Measurements from ENCODE around the gene MAU2.
A peak's percentile ranks its signal among the peaks of the same experiment; 100 is the strongest.

The MAU2 gene

DNA sequence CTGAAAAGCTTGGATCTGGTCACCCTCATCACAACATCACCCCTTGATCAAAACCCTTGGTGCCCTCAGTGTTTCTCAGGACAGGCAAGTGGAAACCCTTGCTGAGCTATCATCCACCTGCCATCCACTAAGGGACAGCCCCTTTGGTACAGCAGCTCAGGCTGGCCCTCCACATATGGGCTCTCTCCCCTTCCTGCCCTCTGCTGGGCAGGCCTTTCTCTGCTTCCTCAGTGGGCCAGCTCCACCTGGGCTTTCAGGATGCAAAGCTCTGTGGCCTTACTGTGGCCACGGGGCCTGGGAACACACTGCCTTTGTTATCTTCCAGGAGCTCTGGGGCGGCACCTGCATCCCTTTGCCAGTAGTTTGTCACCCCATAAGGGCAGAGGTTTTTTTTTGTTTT is 5.2 kb upstream of the MAU2 start:
- peaks cover 20% of the 10 kb centered on the region for H3K36me3 ChIP-seq (ENCODE audit: control insufficient read depth, insufficient read depth, low read length)
- no peaks in the 10 kb centered on the region for H3K9me3 ChIP-seq (ENCODE audit: control insufficient read depth, insufficient read depth, low read length)
- H3K4me1 ChIP-seq (ENCODE audit: control insufficient read depth, insufficient read depth, low read length): no peaks in the 10 kb centered on the region
- H3K4me3 ChIP-seq (ENCODE audit: low read depth, low read length): no peak overlapping the region
- no peaks in the 10 kb centered on the region for H3K27me3 ChIP-seq (ENCODE audit: control insufficient read depth, insufficient read depth, low read length)
- H3K9ac ChIP-seq (ENCODE audit: low read depth, low read length): no peak overlapping the region

- Histone ChIP-seq H3K36me3 (ENCODE audit: control insufficient read depth, insufficient read depth, low read length) (peaks cover 18% of the 10 kb centered on the region), H3K4me1 (ENCODE audit: control insufficient read depth, insufficient read depth, low read length) (no peaks in the 10 kb centered on the region)
Observed at GRCh38 chr19:19316082-19316481, 4.5 kb upstream of the MAU2 start.

DNA sequence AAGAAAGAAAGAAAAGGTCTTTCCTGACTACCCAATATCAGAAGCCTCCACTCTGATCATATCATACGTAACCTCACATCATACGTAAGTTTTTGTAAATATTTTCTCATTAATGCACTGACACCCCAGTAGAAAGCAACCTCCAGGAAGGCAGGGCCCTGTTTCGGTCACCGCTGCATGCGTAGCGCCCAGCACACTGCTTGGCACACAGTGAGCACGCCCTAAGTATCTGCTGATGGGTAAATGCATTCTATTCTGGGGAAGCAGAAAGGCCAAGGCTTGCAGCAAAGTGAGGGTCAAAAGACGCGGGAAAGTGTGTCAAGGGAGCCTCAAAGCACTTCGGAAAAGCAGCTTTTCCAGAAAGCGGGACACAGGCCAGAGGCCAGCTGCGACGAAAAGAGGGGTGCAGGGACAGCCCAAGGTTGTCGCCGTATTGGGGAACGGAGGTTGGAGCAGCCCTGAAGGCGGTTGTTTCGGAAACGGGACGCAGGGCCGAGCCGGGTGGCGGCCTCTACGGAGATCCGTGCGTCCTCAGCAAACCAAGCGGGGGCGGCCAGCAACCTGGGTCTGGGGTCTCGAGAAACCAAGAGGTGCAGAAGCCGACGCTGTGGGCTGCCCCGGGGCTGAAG is 783 bp upstream of the MAU2 start:
- Histone ChIP-seq H3K9ac (ENCODE audit: low read depth, low read length) (peak overlapping the region; percentile 100), H3K27me3 (ENCODE audit: control insufficient read depth, insufficient read depth, low read length) (no peaks in the 10 kb centered on the region), H3K9me3 (ENCODE audit: control insufficient read depth, insufficient read depth, low read length) (no peaks in the 10 kb centered on the region), H3K36me3 (ENCODE audit: control insufficient read depth, insufficient read depth, low read length) (peaks cover 21% of the 10 kb centered on the region), H3K4me3 (ENCODE audit: low read depth, low read length) (peak overlapping the region; percentile 95), H3K4me1 (ENCODE audit: control insufficient read depth, insufficient read depth, low read length) (no peaks in the 10 kb centered on the region)

More at GRCh38 chr19:19316082-19316481, 4.5 kb upstream of the MAU2 start:
- H3K27me3 ChIP-seq (ENCODE audit: control insufficient read depth, insufficient read depth, low read length): no peaks in the 10 kb centered on the region
- H3K4me3 ChIP-seq (ENCODE audit: low read depth, low read length): no peak overlapping the region
- no peaks in the 10 kb centered on the region for H3K9me3 ChIP-seq (ENCODE audit: control insufficient read depth, insufficient read depth, low read length)
- no peak overlapping the region for H3K9ac ChIP-seq (ENCODE audit: low read depth, low read length)

- no peaks in the 10 kb centered on the region for H3K27me3 ChIP-seq (ENCODE audit: control insufficient read depth, insufficient read depth, low read length)
- peaks cover 16% of the 10 kb centered on the region for H3K36me3 ChIP-seq (ENCODE audit: control insufficient read depth, insufficient read depth, low read length)
- H3K4me3 ChIP-seq (ENCODE audit: low read depth, low read length): peak overlapping the region; percentile 95
- H3K9ac ChIP-seq (ENCODE audit: low read depth, low read length): peak overlapping the region; percentile 100
- no peaks in the 10 kb centered on the region for H3K9me3 ChIP-seq (ENCODE audit: control insufficient read depth, insufficient read depth, low read length)
- no peaks in the 10 kb centered on the region for H3K4me1 ChIP-seq (ENCODE audit: control insufficient read depth, insufficient read depth, low read length)
Observed at GRCh38 chr19:19321141-19321577, 530 bp downstream of the MAU2 start.

- peaks cover 19% of the 10 kb centered on the region for H3K36me3 ChIP-seq (ENCODE audit: control insufficient read depth, insufficient read depth, low read length)
- no peak overlapping the region for H3K4me3 ChIP-seq (ENCODE audit: low read depth, low read length)
- H3K9me3 ChIP-seq (ENCODE audit: control insufficient read depth, insufficient read depth, low read length): no peaks in the 10 kb centered on the region
- H3K4me1 ChIP-seq (ENCODE audit: control insufficient read depth, insufficient read depth, low read length): no peaks in the 10 kb centered on the region
- H3K27me3 ChIP-seq (ENCODE audit: control insufficient read depth, insufficient read depth, low read length): no peaks in the 10 kb centered on the region
- H3K9ac ChIP-seq (ENCODE audit: low read depth, low read length): no peak overlapping the region
Observed at GRCh38 chr19:19324059-19324770, 3.6 kb downstream of the MAU2 start.

- no peaks in the 10 kb centered on the region for H3K9me3 ChIP-seq (ENCODE audit: control insufficient read depth, insufficient read depth, low read length)
- H3K4me1 ChIP-seq (ENCODE audit: control insufficient read depth, insufficient read depth, low read length): no peaks in the 10 kb centered on the region
- H3K9ac ChIP-seq (ENCODE audit: low read depth, low read length): no peak overlapping the region
- no peaks in the 10 kb centered on the region for H3K27me3 ChIP-seq (ENCODE audit: control insufficient read depth, insufficient read depth, low read length)
- no peak overlapping the region for H3K4me3 ChIP-seq (ENCODE audit: low read depth, low read length)
- H3K36me3 ChIP-seq (ENCODE audit: control insufficient read depth, insufficient read depth, low read length): peaks cover 23% of the 10 kb centered on the region
Observed at GRCh38 chr19:19327672-19328071, 7.0 kb downstream of the MAU2 start.

DNA sequence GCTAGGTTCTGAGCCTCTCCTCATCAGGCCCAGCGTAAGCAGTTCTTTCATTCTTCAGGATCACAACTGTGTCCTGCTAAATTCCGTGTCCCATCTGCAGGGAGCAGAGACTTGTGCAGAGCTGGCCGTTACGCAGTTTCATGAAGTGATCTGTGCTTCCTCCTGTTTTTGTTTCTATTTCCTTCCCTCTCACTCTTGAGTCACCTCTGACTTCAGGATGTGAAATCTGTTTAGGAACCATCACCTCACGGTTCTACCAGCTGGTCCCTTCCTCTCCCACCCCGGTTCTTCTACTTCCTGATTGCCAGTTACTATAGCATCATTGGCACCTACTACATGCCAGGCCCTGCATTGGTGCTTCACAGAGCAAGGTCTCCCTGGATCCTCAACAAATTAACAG is 8.5 kb downstream of the MAU2 start:
- H3K9me3 ChIP-seq (ENCODE audit: control insufficient read depth, insufficient read depth, low read length): no peaks in the 10 kb centered on the region
- no peaks in the 10 kb centered on the region for H3K27me3 ChIP-seq (ENCODE audit: control insufficient read depth, insufficient read depth, low read length)
- H3K36me3 ChIP-seq (ENCODE audit: control insufficient read depth, insufficient read depth, low read length): peaks cover 15% of the 10 kb centered on the region
- H3K4me1 ChIP-seq (ENCODE audit: control insufficient read depth, insufficient read depth, low read length): no peaks in the 10 kb centered on the region
- no peak overlapping the region for H3K4me3 ChIP-seq (ENCODE audit: low read depth, low read length)
- no peak overlapping the region for H3K9ac ChIP-seq (ENCODE audit: low read depth, low read length)

DNA sequence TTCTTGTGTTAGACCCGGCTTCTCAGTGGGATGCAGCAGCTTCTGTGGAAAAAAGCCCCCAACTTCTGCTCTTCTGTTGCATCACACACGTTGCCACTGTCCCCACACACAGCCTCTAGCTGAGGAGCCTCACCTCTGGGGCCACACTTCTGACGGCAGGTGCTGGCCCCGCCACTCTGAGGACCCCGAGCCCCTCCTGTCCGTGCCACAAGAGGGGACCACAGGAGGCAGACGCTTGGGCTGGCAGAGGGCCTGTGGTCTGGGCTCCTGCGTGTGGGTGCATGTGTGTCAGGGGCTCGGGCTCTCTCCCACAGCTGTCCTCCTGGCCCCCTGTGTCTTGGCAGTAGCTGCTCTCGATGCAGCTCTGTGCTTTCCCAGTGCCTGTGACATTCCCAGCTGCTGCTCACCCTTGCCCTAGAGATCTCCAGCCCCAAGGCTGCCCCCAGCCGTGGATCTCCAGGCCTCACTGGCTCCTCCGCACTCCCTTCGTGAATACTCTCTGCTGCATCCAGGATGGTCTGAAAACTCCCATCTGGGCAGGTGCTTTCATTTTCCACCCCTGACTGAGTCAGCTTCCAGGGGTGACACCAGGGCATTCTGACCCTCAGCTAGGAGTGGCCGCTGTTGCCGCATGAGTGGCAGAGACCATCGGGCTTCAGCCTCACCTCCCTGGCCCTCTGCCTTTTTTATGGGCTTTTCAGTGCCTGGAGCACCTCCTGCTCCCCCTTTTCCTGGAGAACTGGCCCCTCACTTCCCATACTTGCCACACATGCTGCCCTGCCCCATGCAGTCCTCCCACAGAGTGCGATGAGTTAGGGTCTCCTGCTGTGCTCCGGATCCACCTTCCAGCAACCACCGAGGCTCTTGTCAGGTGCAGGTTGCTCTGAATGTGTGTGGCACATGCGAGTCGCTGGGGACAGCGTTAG is 13.7 kb downstream of the MAU2 start:
- Histone ChIP-seq H3K36me3 (ENCODE audit: control insufficient read depth, insufficient read depth, low read length) (peaks cover 41% of the 10 kb centered on the region), H3K4me1 (ENCODE audit: control insufficient read depth, insufficient read depth, low read length) (no peaks in the 10 kb centered on the region), H3K9me3 (ENCODE audit: control insufficient read depth, insufficient read depth, low read length) (no peaks in the 10 kb centered on the region), H3K4me3 (ENCODE audit: low read depth, low read length) (no peak overlapping the region), H3K9ac (ENCODE audit: low read depth, low read length) (peak overlapping the region; percentile 37), H3K27me3 (ENCODE audit: control insufficient read depth, insufficient read depth, low read length) (no peaks in the 10 kb centered on the region)

GRCh38 chr19:19334989-19335344 is 14.3 kb downstream of the MAU2 start:
- H3K9ac ChIP-seq (ENCODE audit: low read depth, low read length): no peak overlapping the region
- H3K4me3 ChIP-seq (ENCODE audit: low read depth, low read length): no peak overlapping the region
- no peaks in the 10 kb centered on the region for H3K27me3 ChIP-seq (ENCODE audit: control insufficient read depth, insufficient read depth, low read length)
- H3K4me1 ChIP-seq (ENCODE audit: control insufficient read depth, insufficient read depth, low read length): no peaks in the 10 kb centered on the region
- peaks cover 38% of the 10 kb centered on the region for H3K36me3 ChIP-seq (ENCODE audit: control insufficient read depth, insufficient read depth, low read length)
- H3K9me3 ChIP-seq (ENCODE audit: control insufficient read depth, insufficient read depth, low read length): no peaks in the 10 kb centered on the region

DNA sequence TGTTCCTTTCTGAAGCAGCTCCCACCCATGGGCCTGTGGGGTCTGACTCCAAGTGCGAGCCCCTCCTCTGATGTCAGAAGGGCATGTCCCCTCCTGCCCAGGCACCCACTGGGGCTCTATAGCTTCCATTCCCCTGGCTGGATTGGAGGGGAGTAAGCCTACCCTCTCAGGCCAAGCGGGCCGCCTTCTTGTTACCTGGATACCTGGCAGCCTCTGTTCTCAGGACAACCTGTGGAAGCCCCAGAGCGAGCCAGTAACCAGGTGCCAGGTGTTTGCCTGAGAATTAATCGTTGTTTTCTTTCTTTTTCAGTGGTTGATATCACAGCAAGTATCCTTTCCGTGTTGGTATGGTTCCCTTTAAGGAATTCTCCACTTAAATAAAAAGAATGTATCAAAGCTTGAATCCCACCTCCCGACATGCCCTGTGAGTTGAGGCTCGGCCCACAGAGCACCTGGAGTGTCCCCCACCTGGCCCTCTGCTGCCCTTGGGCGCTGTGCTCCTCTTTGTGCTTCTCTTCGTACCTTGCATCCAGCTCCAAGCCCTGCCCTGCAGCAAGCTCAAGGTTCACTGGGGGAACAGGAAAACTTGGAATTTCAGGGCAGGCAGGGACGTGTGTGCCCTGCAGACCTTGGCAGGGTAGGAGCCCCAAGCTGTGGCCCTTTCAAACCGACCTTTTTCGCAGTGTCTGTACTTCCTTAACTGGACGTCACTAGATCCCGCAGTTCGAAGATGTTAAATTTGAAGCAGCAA is 15.0 kb downstream of the MAU2 start:
- Histone ChIP-seq H3K4me1 (ENCODE audit: control insufficient read depth, insufficient read depth, low read length) (no peaks in the 10 kb centered on the region), H3K9ac (ENCODE audit: low read depth, low read length) (peak overlapping the region; percentile 12), H3K9me3 (ENCODE audit: control insufficient read depth, insufficient read depth, low read length) (no peaks in the 10 kb centered on the region), H3K36me3 (ENCODE audit: control insufficient read depth, insufficient read depth, low read length) (peaks cover 39% of the 10 kb centered on the region), H3K27me3 (ENCODE audit: control insufficient read depth, insufficient read depth, low read length) (no peaks in the 10 kb centered on the region), H3K4me3 (ENCODE audit: low read depth, low read length) (no peak overlapping the region)

DNA sequence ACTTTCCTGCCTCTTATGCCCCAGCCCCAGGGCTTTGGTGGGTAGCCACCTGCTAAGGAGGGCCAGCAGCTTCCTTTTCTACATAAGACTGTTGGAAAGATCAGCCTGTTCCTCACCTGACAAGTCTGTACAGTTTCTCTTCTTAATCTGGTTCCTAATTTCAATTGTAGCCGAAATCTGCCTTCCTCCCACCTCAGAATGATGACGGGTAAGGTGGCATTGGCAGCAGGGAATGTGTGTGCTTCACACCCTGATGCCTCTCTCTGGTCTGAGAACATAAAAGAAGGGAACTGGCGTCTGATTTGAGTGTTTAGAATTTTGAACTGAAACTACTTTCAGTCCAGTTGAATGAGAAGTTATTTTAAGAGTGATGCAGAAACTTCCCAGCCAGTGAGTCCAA is 16.0 kb downstream of the MAU2 start:
- Histone ChIP-seq H3K36me3 (ENCODE audit: control insufficient read depth, insufficient read depth, low read length) (peaks cover 49% of the 10 kb centered on the region), H3K9me3 (ENCODE audit: control insufficient read depth, insufficient read depth, low read length) (no peaks in the 10 kb centered on the region), H3K4me1 (ENCODE audit: control insufficient read depth, insufficient read depth, low read length) (no peaks in the 10 kb centered on the region), H3K9ac (ENCODE audit: low read depth, low read length) (no peak overlapping the region), H3K4me3 (ENCODE audit: low read depth, low read length) (no peak overlapping the region), H3K27me3 (ENCODE audit: control insufficient read depth, insufficient read depth, low read length) (no peaks in the 10 kb centered on the region)
